Ishikawa (cell line): ENCODE results near the gene DAND5.
A peak's percentile ranks its signal among the peaks of the same experiment; 100 is the strongest.

Source experiments
- CEBPB ChIP-seq: IDR thresholded peaks from 2 replicates; pipeline ENCODE4 v1.6.1; 2012
- CREB1 ChIP-seq: IDR thresholded peaks from 2 replicates; pipeline ENCODE4 v1.6.1; 2012; ENCODE audit warnings: low read depth
- EGR1 ChIP-seq: IDR thresholded peaks from 2 replicates; pipeline ENCODE4 v1.6.1; 2012
- EP300 ChIP-seq: IDR thresholded peaks from 2 replicates; pipeline ENCODE4 v1.6.1; 2012; ENCODE audit warnings: borderline replicate concordance
- FOXM1 ChIP-seq: IDR thresholded peaks from 2 replicates; pipeline ENCODE4 v1.6.1; 2012; ENCODE audit warnings: low read depth, borderline replicate concordance
- NFIC ChIP-seq: IDR thresholded peaks from 2 replicates; pipeline ENCODE4 v1.6.1; 2012
- RAD21 ChIP-seq: IDR thresholded peaks from 2 replicates; pipeline ENCODE4 v1.6.1; 2012; ENCODE audit warnings: low read depth
- TAF1 ChIP-seq: IDR thresholded peaks from 2 replicates; pipeline ENCODE4 v1.6.1; 2012; ENCODE audit warnings: low read depth, mild to moderate bottlenecking
- TCF12 ChIP-seq: IDR thresholded peaks from 2 replicates; pipeline ENCODE4 v1.6.1; 2012; ENCODE audit warnings: low read depth
- TEAD4 ChIP-seq: IDR thresholded peaks from 2 replicates; pipeline ENCODE4 v1.6.1; 2012
- YY1 ChIP-seq: IDR thresholded peaks from 2 replicates; pipeline ENCODE4 v1.6.1; 2012; ENCODE audit warnings: low read depth
- ZBTB7A ChIP-seq: IDR thresholded peaks from 2 replicates; pipeline ENCODE4 v1.6.1; 2012; ENCODE audit warnings: low read depth
- TF ChIP-seq, protein P1 (sequence below): IDR thresholded peaks from 2 replicates; pipeline ENCODE4 v1.6.1; 2012; ENCODE audit warnings: low read depth, mild to moderate bottlenecking
- TF ChIP-seq, protein P2 (sequence below): IDR thresholded peaks from 2 replicates; pipeline ENCODE4 v1.6.1; 2012
- TF ChIP-seq, protein P3 (sequence below): IDR thresholded peaks from 2 replicates; pipeline ENCODE4 v1.6.1; 2012

DAND5 gene

GRCh38 chr19:12939975-12940423 is 29.4 kb upstream of the DAND5 start:
- no peak for TF ChIP-seq CEBPB
- no peak for TF ChIP-seq CREB1
- TF ChIP-seq TCF12: no peak

- TF ChIP-seq, protein P1, sequence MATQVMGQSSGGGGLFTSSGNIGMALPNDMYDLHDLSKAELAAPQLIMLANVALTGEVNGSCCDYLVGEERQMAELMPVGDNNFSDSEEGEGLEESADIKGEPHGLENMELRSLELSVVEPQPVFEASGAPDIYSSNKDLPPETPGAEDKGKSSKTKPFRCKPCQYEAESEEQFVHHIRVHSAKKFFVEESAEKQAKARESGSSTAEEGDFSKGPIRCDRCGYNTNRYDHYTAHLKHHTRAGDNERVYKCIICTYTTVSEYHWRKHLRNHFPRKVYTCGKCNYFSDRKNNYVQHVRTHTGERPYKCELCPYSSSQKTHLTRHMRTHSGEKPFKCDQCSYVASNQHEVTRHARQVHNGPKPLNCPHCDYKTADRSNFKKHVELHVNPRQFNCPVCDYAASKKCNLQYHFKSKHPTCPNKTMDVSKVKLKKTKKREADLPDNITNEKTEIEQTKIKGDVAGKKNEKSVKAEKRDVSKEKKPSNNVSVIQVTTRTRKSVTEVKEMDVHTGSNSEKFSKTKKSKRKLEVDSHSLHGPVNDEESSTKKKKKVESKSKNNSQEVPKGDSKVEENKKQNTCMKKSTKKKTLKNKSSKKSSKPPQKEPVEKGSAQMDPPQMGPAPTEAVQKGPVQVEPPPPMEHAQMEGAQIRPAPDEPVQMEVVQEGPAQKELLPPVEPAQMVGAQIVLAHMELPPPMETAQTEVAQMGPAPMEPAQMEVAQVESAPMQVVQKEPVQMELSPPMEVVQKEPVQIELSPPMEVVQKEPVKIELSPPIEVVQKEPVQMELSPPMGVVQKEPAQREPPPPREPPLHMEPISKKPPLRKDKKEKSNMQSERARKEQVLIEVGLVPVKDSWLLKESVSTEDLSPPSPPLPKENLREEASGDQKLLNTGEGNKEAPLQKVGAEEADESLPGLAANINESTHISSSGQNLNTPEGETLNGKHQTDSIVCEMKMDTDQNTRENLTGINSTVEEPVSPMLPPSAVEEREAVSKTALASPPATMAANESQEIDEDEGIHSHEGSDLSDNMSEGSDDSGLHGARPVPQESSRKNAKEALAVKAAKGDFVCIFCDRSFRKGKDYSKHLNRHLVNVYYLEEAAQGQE: no peak
- no peak for TF ChIP-seq CREB1
- no peak for TF ChIP-seq FOXM1
- no peak for TF ChIP-seq RAD21
- TF ChIP-seq TAF1: no peak
- no peak for TF ChIP-seq TEAD4
- TF ChIP-seq, protein P2, sequence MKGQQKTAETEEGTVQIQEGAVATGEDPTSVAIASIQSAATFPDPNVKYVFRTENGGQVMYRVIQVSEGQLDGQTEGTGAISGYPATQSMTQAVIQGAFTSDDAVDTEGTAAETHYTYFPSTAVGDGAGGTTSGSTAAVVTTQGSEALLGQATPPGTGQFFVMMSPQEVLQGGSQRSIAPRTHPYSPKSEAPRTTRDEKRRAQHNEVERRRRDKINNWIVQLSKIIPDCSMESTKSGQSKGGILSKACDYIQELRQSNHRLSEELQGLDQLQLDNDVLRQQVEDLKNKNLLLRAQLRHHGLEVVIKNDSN: no peak
- TF ChIP-seq, protein P3, sequence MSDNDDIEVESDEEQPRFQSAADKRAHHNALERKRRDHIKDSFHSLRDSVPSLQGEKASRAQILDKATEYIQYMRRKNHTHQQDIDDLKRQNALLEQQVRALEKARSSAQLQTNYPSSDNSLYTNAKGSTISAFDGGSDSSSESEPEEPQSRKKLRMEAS: no peak
- no peak for TF ChIP-seq YY1
- no peak for TF ChIP-seq TCF12
- no peak for TF ChIP-seq EP300
- no peak for TF ChIP-seq ZBTB7A
- no peak for TF ChIP-seq NFIC
Observed at GRCh38 chr19:12940897-12941296, 28.5 kb upstream of the DAND5 start.

- TF ChIP-seq CREB1 (no peak), EP300 (no peak), NFIC (no peak), ZBTB7A (no peak)
- TF ChIP-seq, protein P3: no peak
- TF ChIP-seq, protein P2: no peak
Observed at GRCh38 chr19:12943437-12944044, 25.8 kb upstream of the DAND5 start.

GRCh38 chr19:12944104-12944674 is 25.2 kb upstream of the DAND5 start:
- TF ChIP-seq TEAD4 (no peak), TAF1 (no peak), ZBTB7A (no peak), YY1 (no peak), CEBPB (no peak), TCF12 (no peak), RAD21 (no peak), FOXM1 (no peak), EGR1 (no peak), NFIC (no peak), CREB1 (no peak)
- TF ChIP-seq, protein P2: no peak
- TF ChIP-seq, protein P3: no peak
- TF ChIP-seq, protein P1: no peak

- no peak for TF ChIP-seq CEBPB
- peak; percentile 97 for TF ChIP-seq CREB1
- no peak for TF ChIP-seq RAD21
- TF ChIP-seq TEAD4: 0 out of 2 replicates have a peak, but pooled peaks have one; percentile 22
- peak; percentile 96 for TF ChIP-seq YY1
- TF ChIP-seq, protein P3: peak; percentile 96
- peak; percentile 56; the same call in 1 of the 2 replicates for TF ChIP-seq EGR1
- TF ChIP-seq, protein P1: no peak
- no peak for TF ChIP-seq ZBTB7A
- peak; percentile 98 for TF ChIP-seq TAF1
- TF ChIP-seq TCF12: no peak; the same call in 1 of the 2 replicates
- no peak for TF ChIP-seq FOXM1
- TF ChIP-seq EP300: no peak
- TF ChIP-seq, protein P2: peak; percentile 99
- no peak for TF ChIP-seq NFIC
Observed at GRCh38 chr19:12945479-12946091, 23.8 kb upstream of the DAND5 start, which contains the start of gene RAD23A. TSS of gene RAD23A (plus strand) at chr19:12945862. CDS start at chr19:12945949, 87 bp downstream.
